Kidney glomerular epithelial cell (primary cell): ENCODE data around the gene NFILZ.

Experiments
- DNase-seq: peaks from one replicate; lab custom pipeline; 2025; lab: John Stamatoyannopoulos, UW

NFILZ gene

GRCh38 chr19:8629996-8630683 is at the start of gene NFILZ:
NFILZ (plus strand) TSS chr19:8630633; CDS start chr19:8676766, 46,133 bp downstream.
- DNase-seq: no peak

GRCh38 chr19:8580710-8581281 is 49.6 kb upstream of the NFILZ start:
- DNase-seq: peak; percentile 38

GRCh38 chr19:8584965-8585893 is 45.2 kb upstream of the NFILZ start:
- DNase-seq: no peak

- no peak for DNase-seq
These were observed 44.3 kb upstream of the NFILZ start for GRCh38 chr19:8585894-8586750.

GRCh38 chr19:8589177-8589714 is 41.2 kb upstream of the NFILZ start:
- no peak for DNase-seq

- DNase-seq: peak; percentile 76
These were observed 38.0 kb upstream of the NFILZ start for GRCh38 chr19:8592231-8593009.

GRCh38 chr19:8593931-8594330 is 36.5 kb upstream of the NFILZ start:
- no peak for DNase-seq

GRCh38 chr19:8595651-8596050 is 34.8 kb upstream of the NFILZ start:
- no peak for DNase-seq

- no peak for DNase-seq
These were observed 34.3 kb upstream of the NFILZ start for GRCh38 chr19:8596168-8596567.

GRCh38 chr19:8600064-8600463 is 30.4 kb upstream of the NFILZ start:
- DNase-seq: no peak

GRCh38 chr19:8600816-8601215 is 29.6 kb upstream of the NFILZ start:
- no peak for DNase-seq

- DNase-seq: no peak
These were observed 28.6 kb upstream of the NFILZ start for GRCh38 chr19:8601796-8602195.

- no peak for DNase-seq
These were observed 24.9 kb upstream of the NFILZ start for GRCh38 chr19:8605514-8605913.

GRCh38 chr19:8607386-8607785 is 23.0 kb upstream of the NFILZ start:
- no peak for DNase-seq

- no peak for DNase-seq
These were observed 21.5 kb upstream of the NFILZ start for GRCh38 chr19:8608941-8609278.

GRCh38 chr19:8609279-8610040 is 21.0 kb upstream of the NFILZ start:
- no peak for DNase-seq

- DNase-seq: peak; percentile 30
These were observed 20.1 kb upstream of the NFILZ start, which contains the start of gene ADAMTS10 for GRCh38 chr19:8610041-8610935. ADAMTS10 (minus strand) TSS chr19:8610715; CDS start chr19:8605710, 5,005 bp downstream.

GRCh38 chr19:8610936-8611300 is 19.5 kb upstream of the NFILZ start:
- DNase-seq: no peak

GRCh38 chr19:8611391-8611876 is 19.0 kb upstream of the NFILZ start:
- no peak for DNase-seq
